Stimulated activated memory B cell treated with anti-CD40 and anti-IgM and Interleukin-4, amounts not matched to agents 10 μg/mL and 1 μg/mL and 100 μg/mL, for 72 hours (primary cell): ENCODE results near the gene ACRBP.

Experiments used
- ATAC-seq: fragments of 150-1000 bp; cut with Tn5 transposase; 2 replicates; pipeline ENCODE4 v1.10.0; 2021
- H3K27ac Mint-ChIP-seq: one replicate; pipeline ENCODE4 v1.8.0; 2022; ENCODE audit warnings: mild to moderate bottlenecking, mixed read lengths
- H3K27me3 Mint-ChIP-seq: one replicate; pipeline ENCODE4 v1.8.0; 2022; ENCODE audit warnings: mixed read lengths
- H3K36me3 Mint-ChIP-seq: one replicate; pipeline ENCODE4 v1.8.0; 2022; ENCODE audit warnings: mixed read lengths
- H3K4me1 Mint-ChIP-seq: one replicate; pipeline ENCODE4 v1.8.0; 2022; ENCODE audit warnings: mixed read lengths
- H3K4me3 Mint-ChIP-seq: one replicate; pipeline ENCODE4 v1.8.0; 2022; ENCODE audit warnings: mild to moderate bottlenecking, moderate library complexity, mixed read lengths
- H3K9me3 Mint-ChIP-seq: one replicate; pipeline ENCODE4 v1.8.0; 2022; ENCODE audit warnings: mixed read lengths

The ACRBP gene

DNA sequence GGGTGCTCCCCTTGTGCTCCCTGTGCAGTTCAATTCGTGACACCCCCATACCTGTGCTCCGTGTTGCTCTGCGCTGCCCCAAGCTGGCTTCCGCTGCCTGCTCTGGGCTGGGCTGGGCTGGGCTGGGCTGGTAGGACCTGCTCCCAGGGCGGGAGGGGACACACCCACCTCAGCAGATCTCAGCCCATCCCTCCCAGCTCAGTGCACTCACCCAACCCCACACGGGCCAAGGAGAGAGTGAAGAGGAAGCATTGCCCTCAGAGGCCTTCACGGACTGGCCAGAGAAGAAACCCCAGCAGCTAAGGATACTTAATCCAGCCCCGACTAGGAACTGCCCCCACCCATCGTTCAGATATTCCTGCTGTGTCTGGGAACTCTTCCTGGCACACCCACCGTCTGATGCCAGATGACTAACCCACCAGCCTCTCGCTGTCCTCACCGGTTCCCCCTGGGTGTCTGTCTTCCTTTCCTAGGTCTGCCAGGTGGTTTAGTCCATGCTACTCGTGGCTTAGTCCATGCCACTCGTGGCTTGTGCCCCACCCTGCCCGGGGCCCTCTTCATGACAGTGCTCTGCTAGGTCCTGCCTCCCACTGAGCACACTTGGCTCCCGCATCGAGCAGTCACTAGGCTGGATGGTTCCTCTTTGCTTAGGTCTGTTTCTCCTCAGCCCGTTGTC lies 11.2 kb downstream of the ACRBP start, which contains the start of gene LPAR5:
LPAR5 (minus strand) TSS at position 104 of the 676 bp plus-strand sequence. CDS start 14,711 bp downstream, outside the sequence.
- peak; percentile 92 for ATAC-seq
- no peaks in the 10 kb centered on the region for H3K27me3 Mint-ChIP-seq
- H3K4me1 Mint-ChIP-seq, result peaks cover 73% of the 10 kb centered on the region
- peak within 1 kb of the TSS; percentile 93 for H3K4me3 Mint-ChIP-seq
- no peaks in the 10 kb centered on the region for H3K9me3 Mint-ChIP-seq
- peak within 1 kb of the TSS; percentile 92 for H3K27ac Mint-ChIP-seq
- peaks cover 1% of the 10 kb centered on the region for H3K36me3 Mint-ChIP-seq

DNA sequence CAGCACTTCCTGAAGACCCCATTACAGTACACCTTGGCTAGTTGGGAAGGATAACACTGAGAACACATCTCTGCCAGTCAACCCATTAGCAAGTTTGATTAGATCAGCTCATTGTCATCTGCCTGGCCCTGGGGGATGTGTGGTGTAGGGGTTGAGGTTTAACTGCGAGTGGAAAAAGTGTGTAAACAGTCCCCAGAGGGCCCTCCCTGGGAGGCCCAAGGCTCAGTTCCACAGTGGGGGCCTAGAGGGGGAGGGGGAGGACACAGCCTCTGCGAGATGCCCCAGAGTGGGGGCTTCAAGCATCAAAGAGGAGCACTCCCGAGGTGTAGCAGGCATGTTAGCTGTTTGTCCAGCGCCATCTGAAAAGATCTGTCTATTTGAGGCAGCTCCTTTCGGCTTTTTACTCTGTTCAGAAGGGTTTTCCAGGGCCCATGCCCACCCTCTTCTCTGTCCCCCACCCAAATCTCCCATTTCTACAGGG lies 11.8 kb downstream of the ACRBP start:
- peaks cover 6% of the 10 kb centered on the region for H3K36me3 Mint-ChIP-seq
- peak overlapping the region; percentile 93 for H3K4me3 Mint-ChIP-seq
- H3K4me1 Mint-ChIP-seq, result peaks cover 78% of the 10 kb centered on the region

GRCh38 chr12:6632026-6632983 lies 14.9 kb downstream of the ACRBP start:
- Mint-ChIP-seq H3K36me3 (peaks cover 16% of the 10 kb centered on the region), H3K9me3 (no peaks in the 10 kb centered on the region), H3K4me1 (peaks cover 71% of the 10 kb centered on the region), H3K27me3 (no peaks in the 10 kb centered on the region), H3K27ac (peak overlapping the region; percentile 92), H3K4me3 (peak overlapping the region; percentile 86)
- peak; percentile 78 for ATAC-seq

More for the DNA sequence above, 11.8 kb downstream of the ACRBP start:
- H3K27me3 Mint-ChIP-seq, result no peaks in the 10 kb centered on the region
- peak overlapping the region; percentile 92 for H3K27ac Mint-ChIP-seq
- H3K9me3 Mint-ChIP-seq, result no peaks in the 10 kb centered on the region
- peak; percentile 90 for ATAC-seq

GRCh38 chr12:6631549-6631961 lies 15.7 kb downstream of the ACRBP start:
- no peak for ATAC-seq
- Mint-ChIP-seq H3K4me3 (peak overlapping the region; percentile 86), H3K27ac (peak overlapping the region; percentile 92), H3K27me3 (no peaks in the 10 kb centered on the region), H3K9me3 (no peaks in the 10 kb centered on the region), H3K4me1 (peaks cover 76% of the 10 kb centered on the region), H3K36me3 (peaks cover 20% of the 10 kb centered on the region)

GRCh38 chr12:6630736-6631135 lies 16.5 kb downstream of the ACRBP start:
- peak overlapping the region; percentile 92 for H3K27ac Mint-ChIP-seq
- H3K9me3 Mint-ChIP-seq, result no peaks in the 10 kb centered on the region
- peak overlapping the region; percentile 86 for H3K4me3 Mint-ChIP-seq
- no peak for ATAC-seq
- peaks cover 24% of the 10 kb centered on the region for H3K36me3 Mint-ChIP-seq
- peaks cover 71% of the 10 kb centered on the region for H3K4me1 Mint-ChIP-seq
- H3K27me3 Mint-ChIP-seq, result no peaks in the 10 kb centered on the region

DNA sequence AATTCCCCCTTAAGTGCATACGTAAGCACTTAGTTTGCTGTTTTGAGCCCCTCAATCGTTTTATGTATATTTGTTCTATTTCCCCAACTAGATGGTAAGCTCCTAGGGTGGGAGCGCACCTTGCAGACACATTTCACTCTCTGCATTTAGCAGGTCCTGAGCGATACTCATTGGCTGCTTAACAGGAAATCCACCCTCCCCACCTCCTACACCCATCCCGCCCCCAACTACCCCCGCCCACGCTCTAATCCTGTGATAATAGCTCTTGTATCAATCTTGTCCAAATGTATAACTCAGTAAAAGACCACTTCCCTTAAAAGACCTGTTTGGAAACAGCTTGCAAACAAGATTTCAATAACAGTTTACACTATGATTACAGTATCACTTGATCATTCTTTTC lies 19.6 kb downstream of the ACRBP start:
- Mint-ChIP-seq H3K4me1 (peaks cover 57% of the 10 kb centered on the region), H3K27ac (peak overlapping the region; percentile 85), H3K4me3 (peak overlapping the region; percentile 64), H3K36me3 (peaks cover 33% of the 10 kb centered on the region), H3K9me3 (no peaks in the 10 kb centered on the region), H3K27me3 (no peaks in the 10 kb centered on the region)
- peak; percentile 37 for ATAC-seq

GRCh38 chr12:6626654-6627283 lies 20.5 kb downstream of the ACRBP start:
- Mint-ChIP-seq H3K9me3 (no peaks in the 10 kb centered on the region), H3K27me3 (no peaks in the 10 kb centered on the region), H3K36me3 (peaks cover 33% of the 10 kb centered on the region), H3K4me1 (peaks cover 49% of the 10 kb centered on the region), H3K27ac (peak overlapping the region; percentile 85), H3K4me3 (no peak overlapping the region)
- ATAC-seq, result peak; percentile 71

DNA sequence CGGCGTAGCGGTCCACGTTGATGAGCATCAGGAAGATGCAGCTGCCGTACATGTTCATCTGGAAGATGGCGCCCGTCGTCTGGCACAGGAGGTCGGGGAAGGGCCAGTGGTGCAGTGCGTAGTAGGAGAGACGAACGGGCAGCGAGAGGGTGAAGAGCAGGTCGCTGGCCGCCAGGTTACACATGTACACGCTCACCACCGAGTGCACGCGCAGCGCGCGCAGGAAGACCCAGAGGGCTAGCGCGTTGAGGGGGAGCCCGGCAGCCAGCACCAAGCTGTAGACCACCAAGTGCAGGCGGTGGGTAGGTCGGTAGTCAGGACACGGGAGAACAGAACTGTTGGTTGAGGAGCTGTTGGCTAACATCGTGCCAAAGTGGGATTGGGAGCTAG lies 26.4 kb downstream of the ACRBP start:
- H3K9me3 Mint-ChIP-seq, result no peaks in the 10 kb centered on the region
- peak overlapping the region; percentile 51 for H3K27ac Mint-ChIP-seq
- H3K4me3 Mint-ChIP-seq, result peak overlapping the region; percentile 44
- H3K4me1 Mint-ChIP-seq, result peaks cover 44% of the 10 kb centered on the region
- peaks cover 34% of the 10 kb centered on the region for H3K36me3 Mint-ChIP-seq
- ATAC-seq, result no peak
- no peaks in the 10 kb centered on the region for H3K27me3 Mint-ChIP-seq

- Mint-ChIP-seq H3K36me3 (peaks cover 34% of the 10 kb centered on the region), H3K27me3 (no peaks in the 10 kb centered on the region), H3K4me3 (peak overlapping the region; percentile 44), H3K9me3 (no peaks in the 10 kb centered on the region), H3K27ac (peak overlapping the region; percentile 51), H3K4me1 (peaks cover 44% of the 10 kb centered on the region)
- ATAC-seq, result peak; percentile 55
These were observed 26.9 kb downstream of the ACRBP start for GRCh38 chr12:6620137-6620884.

DNA sequence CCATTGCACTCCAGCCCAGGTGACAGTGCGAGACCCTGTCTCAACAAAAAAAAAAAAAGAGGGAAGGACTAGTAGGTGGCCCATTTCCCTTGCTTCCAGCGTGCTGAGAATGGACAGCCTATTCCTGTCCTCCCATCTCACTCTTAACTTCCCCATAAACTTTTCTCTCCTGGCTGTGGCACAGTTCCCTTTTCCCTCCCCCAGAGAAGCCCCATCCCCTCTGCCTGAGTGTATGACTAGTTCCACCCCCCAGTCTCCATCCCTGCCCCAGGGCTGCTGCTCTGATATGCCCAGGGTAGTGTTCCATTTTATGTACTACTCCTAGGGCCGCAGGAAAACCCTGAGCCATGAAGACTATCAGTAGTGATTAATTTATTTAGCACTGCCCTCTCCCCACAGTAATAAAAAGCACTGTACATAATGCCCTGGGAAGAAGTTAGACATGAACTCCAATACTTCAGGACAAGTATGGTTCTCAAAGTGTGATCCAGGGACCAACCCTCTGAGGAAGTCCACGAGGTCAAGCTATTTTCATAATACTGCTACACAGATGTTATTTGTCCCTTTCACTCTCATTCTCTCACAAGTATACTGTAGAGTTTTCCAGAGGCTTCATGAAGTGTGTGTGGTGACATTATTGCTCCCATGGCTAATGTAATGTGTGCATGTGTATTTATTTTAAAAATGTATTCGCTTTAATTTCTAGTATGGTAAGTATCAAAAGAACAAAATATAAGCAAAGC lies 28.6 kb downstream of the ACRBP start:
- Mint-ChIP-seq H3K4me3 (no peak overlapping the region), H3K36me3 (peaks cover 25% of the 10 kb centered on the region), H3K27me3 (no peaks in the 10 kb centered on the region), H3K9me3 (no peaks in the 10 kb centered on the region), H3K27ac (peak overlapping the region; percentile 35), H3K4me1 (peaks cover 48% of the 10 kb centered on the region)
- ATAC-seq, result no peak

- no peak for ATAC-seq
- Mint-ChIP-seq H3K9me3 (no peaks in the 10 kb centered on the region), H3K4me1 (peaks cover 70% of the 10 kb centered on the region), H3K36me3 (peaks cover 20% of the 10 kb centered on the region), H3K27me3 (no peaks in the 10 kb centered on the region), H3K4me3 (no peak overlapping the region), H3K27ac (peak overlapping the region; percentile 31)
These were observed 31.4 kb downstream of the ACRBP start for GRCh38 chr12:6615802-6616201.

DNA sequence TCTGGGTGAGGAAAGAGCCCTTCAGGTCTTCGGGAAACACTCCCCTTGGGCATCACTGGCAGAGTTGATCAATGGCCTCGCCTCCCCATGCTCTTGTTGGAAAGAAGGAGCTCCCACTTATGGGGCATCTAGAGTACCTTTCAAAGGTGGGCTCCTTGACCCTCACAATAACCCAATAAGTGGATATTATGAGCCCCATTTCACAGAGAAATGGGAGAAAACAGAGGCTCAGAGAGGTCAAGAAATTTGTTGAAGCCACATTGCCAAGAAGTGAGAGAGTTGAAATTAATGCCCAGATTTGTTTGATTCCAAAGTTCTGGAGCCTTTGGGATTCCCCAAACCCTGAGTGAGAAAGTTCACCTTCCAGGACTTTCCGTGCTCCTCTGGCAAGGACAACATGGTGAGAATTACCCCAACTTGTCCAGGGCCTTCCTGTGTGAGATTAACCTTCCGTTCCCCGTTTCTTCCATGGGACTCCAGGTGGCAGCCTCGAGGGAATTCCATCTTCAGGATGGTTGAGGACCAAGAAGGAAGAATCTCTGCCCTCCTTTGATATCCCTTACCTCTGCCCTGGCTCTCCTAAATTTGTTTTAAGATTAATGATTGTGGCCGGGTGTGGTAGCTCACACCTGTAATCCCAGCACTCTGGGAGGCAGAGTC lies 32.6 kb downstream of the ACRBP start:
- no peak overlapping the region for H3K4me3 Mint-ChIP-seq
- H3K27me3 Mint-ChIP-seq, result no peaks in the 10 kb centered on the region
- peak overlapping the region; percentile 87 for H3K27ac Mint-ChIP-seq
- H3K9me3 Mint-ChIP-seq, result no peaks in the 10 kb centered on the region
- peaks cover 62% of the 10 kb centered on the region for H3K4me1 Mint-ChIP-seq
- ATAC-seq, result no peak
- H3K36me3 Mint-ChIP-seq, result peaks cover 8% of the 10 kb centered on the region

- H3K4me1 Mint-ChIP-seq, result peaks cover 57% of the 10 kb centered on the region
- H3K9me3 Mint-ChIP-seq, result no peaks in the 10 kb centered on the region
- no peaks in the 10 kb centered on the region for H3K27me3 Mint-ChIP-seq
- ATAC-seq, result peak; percentile 49
- H3K27ac Mint-ChIP-seq, result peak overlapping the region; percentile 87
- peaks cover 1% of the 10 kb centered on the region for H3K36me3 Mint-ChIP-seq
- H3K4me3 Mint-ChIP-seq, result peak overlapping the region; percentile 27
These were observed 33.3 kb downstream of the ACRBP start for GRCh38 chr12:6613776-6614512.
